HepG2 (cell line): ENCODE data around the gene PIAS3. TPM values are rescaled to one million over a fixed set of nuclear protein-coding genes. Genes with fewer than 3 reads are reported as not detected.

Experiments
- AGO2 ChIP-seq: fragments of 200-400 bp; formaldehyde crosslinking; optimal IDR thresholded peaks from 2 replicates; pipeline ENCODE3; 2017; ENCODE audit warnings: mild to moderate bottlenecking, low read depth, low read length, moderate library complexity
- GTF3A ChIP-seq: sonication (generic); formaldehyde crosslinking; conservative IDR thresholded peaks from 2 replicates; pipeline ENCODE4 v1.4.0; 2020; ENCODE audit warnings: mild to moderate bottlenecking, missing genetic modification reagents
- HCFC1 ChIP-seq: fragments of 150-350 bp; IDR thresholded peaks from 2 replicates; pipeline ENCODE4 v1.6.1; 2014; ENCODE audit warnings: low read depth, low read length
- JARID2 ChIP-seq: sonication (generic); formaldehyde crosslinking; IDR thresholded peaks from 2 replicates; pipeline ENCODE4 v1.8.1; 2023; ENCODE audit warnings: missing genetic modification reagents, inconsistent platforms; ENCODE audit not compliant: insufficient replicate concordance
- JUND ChIP-seq: sonication (generic); formaldehyde crosslinking; IDR thresholded peaks from 2 replicates; pipeline ENCODE4 v1.8.0; 2022; ENCODE audit warnings: mild to moderate bottlenecking, missing genetic modification reagents
- MEF2D ChIP-seq: sonication (generic); formaldehyde crosslinking; IDR thresholded peaks from 2 replicates; pipeline ENCODE4 v1.5.1; 2020; ENCODE audit warnings: mild to moderate bottlenecking, missing genetic modification reagents
- PCBP2 ChIP-seq: fragments of 200-400 bp; formaldehyde crosslinking; optimal IDR thresholded peaks from 2 replicates; pipeline ENCODE3; 2018; ENCODE audit warnings: low read length, low read depth; ENCODE audit not compliant: poor library complexity, severe bottlenecking
- SOX13 ChIP-seq, 3 experiments: fragments of 450-650 bp in 1 of 3; sonication (generic) in 1 of 3; formaldehyde crosslinking in 1 of 3; IDR thresholded peaks in 2 of 3; conservative IDR thresholded peaks in 1 of 3; 2 replicates each; pipeline versions ENCODE4 v1.5.0 to v1.6.1; 2016 to 2020; ENCODE audit warnings: antibody characterized with exemption in 1 of 3, mild to moderate bottlenecking in 1 of 3, missing compliant biosample characterization in 1 of 3, missing genetic modification reagents in 1 of 3, moderate library complexity in 1 of 3
- SOX6 ChIP-seq, 2 experiments: fragments of 450-650 bp in 1 of 2; sonication (generic) in 1 of 2; formaldehyde crosslinking in 1 of 2; IDR thresholded peaks; 2 replicates each; pipeline versions ENCODE4 v1.4.0 to v1.6.1; 2017 to 2020; ENCODE audit warnings: antibody characterized with exemption in 1 of 2, mild to moderate bottlenecking in 1 of 2, missing genetic modification reagents in 1 of 2
- TBP ChIP-seq: sonication (generic); formaldehyde crosslinking; IDR thresholded peaks from 2 replicates; pipeline ENCODE4 v1.5.0; 2020; ENCODE audit warnings: missing genetic modification reagents
- TMF1 ChIP-seq: sonication (generic); formaldehyde crosslinking; IDR thresholded peaks from 2 replicates; pipeline ENCODE4 v1.8.1; 2022; ENCODE audit warnings: low read depth, missing genetic modification reagents
- ZFP90 ChIP-seq: sonication (generic); formaldehyde crosslinking; IDR thresholded peaks from 2 replicates; pipeline ENCODE4 v1.8.0; 2022; ENCODE audit warnings: missing genetic modification reagents, mild to moderate bottlenecking, inconsistent platforms, borderline replicate concordance
- ZNF230 ChIP-seq: sonication (generic); formaldehyde crosslinking; IDR thresholded peaks from 2 replicates; pipeline ENCODE4 v1.4.0; 2020; ENCODE audit warnings: mild to moderate bottlenecking, missing genetic modification reagents
- ZNF263 ChIP-seq: sonication (generic); formaldehyde crosslinking; IDR thresholded peaks from 2 replicates; pipeline ENCODE4 v1.4.0; 2020; ENCODE audit warnings: missing genetic modification reagents
- ZNF781 ChIP-seq: sonication (generic); formaldehyde crosslinking; IDR thresholded peaks from 2 replicates; pipeline ENCODE4 v1.5.1; 2020; ENCODE audit warnings: borderline replicate concordance, mild to moderate bottlenecking, missing genetic modification reagents; ENCODE audit errors: not compliant biosample characterization
- ZNF883 ChIP-seq: sonication (generic); formaldehyde crosslinking; IDR thresholded peaks from 2 replicates; pipeline ENCODE4 v1.5.1; 2020; ENCODE audit warnings: mild to moderate bottlenecking, missing genetic modification reagents; ENCODE audit errors: not compliant biosample characterization
- ZSCAN21 ChIP-seq: sonication (generic); formaldehyde crosslinking; IDR thresholded peaks from 2 replicates; pipeline ENCODE4 v1.8.0; 2022; ENCODE audit warnings: mild to moderate bottlenecking, missing genetic modification reagents, moderate library complexity, borderline replicate concordance
- polyA plus RNA-seq, 8 experiments: library from polyadenylated mRNA; depleted of rRNA in 3 of 8; stranded (reverse) in 7 of 8; unstranded in 1 of 8; fragments of >200 nt; fragmentation: Illumina TruSeq in 4 of 8; extraction: Trizol in 4 of 8; gene quantifications; 2 replicates each; pipeline versions ENCODE4 v1.2.1 to v1.2.3, GENCODE V29; 2011 to 2016; ENCODE audit warnings: low read depth in 4 of 8, missing spikeins in 1 of 8, mixed read lengths in 1 of 8; ENCODE audit not compliant: insufficient read depth in 1 of 8
- total RNA-seq, 5 experiments: library from RNA; depleted of rRNA; stranded (reverse); fragments of >200 nt; fragmentation: Illumina TruSeq; extraction: Trizol; gene quantifications; 2 replicates each; pipeline ENCODE4 v1.2.3, GENCODE V29; 2016; ENCODE audit warnings: low read depth in 1 of 5
- TF ChIP-seq, protein P1 (sequence below): IDR thresholded peaks from 2 replicates; pipeline ENCODE4 v1.6.1; 2012; ENCODE audit warnings: low read length, improper control_type of control experiment
- TF ChIP-seq, protein P2 (sequence below): sonication (generic); formaldehyde crosslinking; IDR thresholded peaks from 2 replicates; pipeline ENCODE4 v1.8.1; 2023; ENCODE audit warnings: mild to moderate bottlenecking, moderate library complexity, missing genetic modification reagents
- TF ChIP-seq, protein P3 (sequence below): sonication (generic); formaldehyde crosslinking; IDR thresholded peaks from 2 replicates; pipeline ENCODE4 v1.4.0; 2020; ENCODE audit warnings: mild to moderate bottlenecking, missing genetic modification reagents
- TF ChIP-seq, protein P4 (sequence below): sonication (generic); formaldehyde crosslinking; IDR thresholded peaks from 2 replicates; pipeline ENCODE4 v1.8.0; 2022; ENCODE audit warnings: mild to moderate bottlenecking, missing genetic modification reagents

PIAS3 gene
- total and polyA plus RNA-seq, 2 of the 13 experiments (the other 11 are each of a cell fraction or from before 2014, with no cell fraction given): 3.7 to 8.0 TPM

DNA sequence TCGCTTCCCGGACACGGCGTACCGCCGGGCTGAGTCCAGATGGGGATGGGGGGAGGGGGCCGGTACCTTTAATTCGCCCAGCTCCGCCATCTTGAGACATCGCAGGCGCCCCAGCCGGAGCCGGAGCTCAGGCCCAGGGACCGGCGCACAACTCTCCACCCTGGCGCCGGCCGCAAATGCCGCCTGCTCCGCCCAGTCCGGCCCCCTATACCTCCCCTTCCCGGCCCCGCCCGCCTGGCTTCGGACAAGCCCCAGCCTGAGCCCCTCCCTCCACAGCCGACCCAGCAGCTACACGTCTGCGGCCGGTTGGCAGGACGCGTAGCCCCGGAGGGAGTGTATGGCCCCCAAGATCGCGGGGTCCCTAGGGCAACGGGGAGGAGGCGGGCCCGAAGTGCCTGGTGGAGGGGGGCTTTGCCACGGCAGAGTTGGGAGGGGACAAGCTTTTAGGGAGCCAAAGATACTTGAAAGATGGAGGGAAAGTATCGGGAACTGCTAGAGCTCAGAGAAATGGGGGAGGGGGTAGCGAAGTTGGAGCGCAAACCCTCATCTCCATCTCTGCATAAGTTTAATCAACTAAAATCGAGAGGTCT lies at the start of gene PIAS3 (continued):
- no peak for TF ChIP-seq TBP
- TF ChIP-seq MEF2D: peak; percentile 42; the same call in 1 of the 2 replicates
- TF ChIP-seq, protein P1, sequence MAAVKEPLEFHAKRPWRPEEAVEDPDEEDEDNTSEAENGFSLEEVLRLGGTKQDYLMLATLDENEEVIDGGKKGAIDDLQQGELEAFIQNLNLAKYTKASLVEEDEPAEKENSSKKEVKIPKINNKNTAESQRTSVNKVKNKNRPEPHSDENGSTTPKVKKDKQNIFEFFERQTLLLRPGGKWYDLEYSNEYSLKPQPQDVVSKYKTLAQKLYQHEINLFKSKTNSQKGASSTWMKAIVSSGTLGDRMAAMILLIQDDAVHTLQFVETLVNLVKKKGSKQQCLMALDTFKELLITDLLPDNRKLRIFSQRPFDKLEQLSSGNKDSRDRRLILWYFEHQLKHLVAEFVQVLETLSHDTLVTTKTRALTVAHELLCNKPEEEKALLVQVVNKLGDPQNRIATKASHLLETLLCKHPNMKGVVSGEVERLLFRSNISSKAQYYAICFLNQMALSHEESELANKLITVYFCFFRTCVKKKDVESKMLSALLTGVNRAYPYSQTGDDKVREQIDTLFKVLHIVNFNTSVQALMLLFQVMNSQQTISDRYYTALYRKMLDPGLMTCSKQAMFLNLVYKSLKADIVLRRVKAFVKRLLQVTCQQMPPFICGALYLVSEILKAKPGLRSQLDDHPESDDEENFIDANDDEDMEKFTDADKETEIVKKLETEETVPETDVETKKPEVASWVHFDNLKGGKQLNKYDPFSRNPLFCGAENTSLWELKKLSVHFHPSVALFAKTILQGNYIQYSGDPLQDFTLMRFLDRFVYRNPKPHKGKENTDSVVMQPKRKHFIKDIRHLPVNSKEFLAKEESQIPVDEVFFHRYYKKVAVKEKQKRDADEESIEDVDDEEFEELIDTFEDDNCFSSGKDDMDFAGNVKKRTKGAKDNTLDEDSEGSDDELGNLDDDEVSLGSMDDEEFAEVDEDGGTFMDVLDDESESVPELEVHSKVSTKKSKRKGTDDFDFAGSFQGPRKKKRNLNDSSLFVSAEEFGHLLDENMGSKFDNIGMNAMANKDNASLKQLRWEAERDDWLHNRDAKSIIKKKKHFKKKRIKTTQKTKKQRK: no peak
- TF ChIP-seq JARID2 (CRISPR knock-in tag): no peak
- TF ChIP-seq ZNF230 (CRISPR knock-in tag): no peak
- no peak for TF ChIP-seq PCBP2
- TF ChIP-seq, protein P2, sequence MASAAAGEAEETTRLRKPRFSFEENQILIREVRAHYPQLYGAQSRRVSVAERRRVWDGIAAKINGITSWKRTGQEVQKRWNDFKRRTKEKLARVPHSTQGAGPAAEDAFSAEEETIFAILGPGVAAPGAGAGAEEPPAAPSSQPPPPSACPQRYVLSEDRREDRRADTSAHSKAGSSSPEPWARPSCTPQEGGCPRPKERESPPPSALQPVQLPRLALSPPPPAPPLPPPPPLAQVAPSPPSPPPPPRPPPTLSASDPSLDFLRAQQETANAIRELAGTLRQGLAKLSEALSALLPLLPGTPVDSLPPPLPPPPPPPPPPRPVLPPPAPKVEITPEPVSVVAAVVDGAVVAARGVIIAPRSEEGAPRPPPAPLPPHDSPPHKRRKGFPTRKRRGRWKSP (CRISPR knock-in tag): peak; percentile 58; the same call in 1 of the 2 replicates
- TF ChIP-seq, protein P3, sequence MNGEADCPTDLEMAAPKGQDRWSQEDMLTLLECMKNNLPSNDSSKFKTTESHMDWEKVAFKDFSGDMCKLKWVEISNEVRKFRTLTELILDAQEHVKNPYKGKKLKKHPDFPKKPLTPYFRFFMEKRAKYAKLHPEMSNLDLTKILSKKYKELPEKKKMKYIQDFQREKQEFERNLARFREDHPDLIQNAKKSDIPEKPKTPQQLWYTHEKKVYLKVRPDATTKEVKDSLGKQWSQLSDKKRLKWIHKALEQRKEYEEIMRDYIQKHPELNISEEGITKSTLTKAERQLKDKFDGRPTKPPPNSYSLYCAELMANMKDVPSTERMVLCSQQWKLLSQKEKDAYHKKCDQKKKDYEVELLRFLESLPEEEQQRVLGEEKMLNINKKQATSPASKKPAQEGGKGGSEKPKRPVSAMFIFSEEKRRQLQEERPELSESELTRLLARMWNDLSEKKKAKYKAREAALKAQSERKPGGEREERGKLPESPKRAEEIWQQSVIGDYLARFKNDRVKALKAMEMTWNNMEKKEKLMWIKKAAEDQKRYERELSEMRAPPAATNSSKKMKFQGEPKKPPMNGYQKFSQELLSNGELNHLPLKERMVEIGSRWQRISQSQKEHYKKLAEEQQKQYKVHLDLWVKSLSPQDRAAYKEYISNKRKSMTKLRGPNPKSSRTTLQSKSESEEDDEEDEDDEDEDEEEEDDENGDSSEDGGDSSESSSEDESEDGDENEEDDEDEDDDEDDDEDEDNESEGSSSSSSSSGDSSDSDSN (CRISPR knock-in tag): no peak
- TF ChIP-seq TMF1: no peak
- no peak for TF ChIP-seq ZNF263 (CRISPR knock-in tag)
- TF ChIP-seq SOX13 (IDR thresholded peaks at IDR 0.05): no peak
- no peak; a peak in 1 of 4 replicates for TF ChIP-seq SOX13 (CRISPR knock-in tag; conservative IDR thresholded peaks at IDR 0.05 in 1 of 2, IDR thresholded peaks at IDR 0.05 in 1 of 2)
- no peak for TF ChIP-seq GTF3A (CRISPR knock-in tag)
- peak; percentile 52 for TF ChIP-seq ZNF781 (CRISPR knock-in tag)
- TF ChIP-seq ZSCAN21 (CRISPR knock-in tag): no peak
- no peak for TF ChIP-seq SOX6 (IDR thresholded peaks at IDR 0.05)
- peak; percentile 54 for TF ChIP-seq SOX6 (CRISPR knock-in tag; IDR thresholded peaks at IDR 0.05)
- no peak for TF ChIP-seq ZNF883 (CRISPR knock-in tag)
- 0 out of 2 replicates have a peak, but pooled peaks have one; percentile 62 for TF ChIP-seq ZFP90 (CRISPR knock-in tag)
- TF ChIP-seq, protein P4, sequence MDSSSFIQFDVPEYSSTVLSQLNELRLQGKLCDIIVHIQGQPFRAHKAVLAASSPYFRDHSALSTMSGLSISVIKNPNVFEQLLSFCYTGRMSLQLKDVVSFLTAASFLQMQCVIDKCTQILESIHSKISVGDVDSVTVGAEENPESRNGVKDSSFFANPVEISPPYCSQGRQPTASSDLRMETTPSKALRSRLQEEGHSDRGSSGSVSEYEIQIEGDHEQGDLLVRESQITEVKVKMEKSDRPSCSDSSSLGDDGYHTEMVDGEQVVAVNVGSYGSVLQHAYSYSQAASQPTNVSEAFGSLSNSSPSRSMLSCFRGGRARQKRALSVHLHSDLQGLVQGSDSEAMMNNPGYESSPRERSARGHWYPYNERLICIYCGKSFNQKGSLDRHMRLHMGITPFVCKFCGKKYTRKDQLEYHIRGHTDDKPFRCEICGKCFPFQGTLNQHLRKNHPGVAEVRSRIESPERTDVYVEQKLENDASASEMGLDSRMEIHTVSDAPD: no peak
- no peak for TF ChIP-seq JUND (CRISPR knock-in tag)
- TF ChIP-seq HCFC1: no peak; the same call in 1 of the 2 replicates
- no peak for TF ChIP-seq AGO2
